ENCODE results near the gene KLF7. TPM values are rescaled to one million over a fixed set of nuclear protein-coding genes. Genes with fewer than 3 reads are reported as not detected.

The KLF7 gene
- polyA plus RNA-seq, 2 of the 4 experiments (the other 2 are of a cell fraction): 17.8 to 29.8 TPM

GRCh38 chr2:207077266-207077665 is 88.5 kb downstream of the KLF7 start:
- Histone ChIP-seq H3K4me2 (no peak overlapping the region), H3K27ac (no peak overlapping the region), H3K4me1 (no peaks in the 10 kb centered on the region), H3K9me3 (no peaks in the 10 kb centered on the region), H3K4me3 (no peak overlapping the region)
- CTCF ChIA-PET: no interaction called here
- ATAC-seq (no peak), DNase-seq (ENCODE audit: low read depth in 1 of 2, low spot score in 1 of 2) (no peak), FAIRE-seq (no peak)
- 97% methylated on average over 2 of the region's 2 CpGs for WGBS (ENCODE audit: missing lambda C conversion rate)
- no peak for TF ChIP-seq HDAC2 (IDR thresholded peaks at IDR 0.05)
- TF ChIP-seq HOXB5 (CRISPR knock-in tag; IDR thresholded peaks at IDR 0.05): no peak
- no peak for TF ChIP-seq JUN (IDR thresholded peaks at IDR 0.05)
- no peak for TF ChIP-seq BCL3 (IDR thresholded peaks at IDR 0.05)
- no peak for TF ChIP-seq HOXA7 (CRISPR knock-in tag; IDR thresholded peaks at IDR 0.05)
- TF ChIP-seq MAZ (IDR thresholded peaks at IDR 0.05; ENCODE audit: borderline replicate concordance, low read depth, low read length): no peak
- TF ChIP-seq FOXS1 (CRISPR knock-in tag; IDR thresholded peaks at IDR 0.05): no peak
- no peak for TF ChIP-seq ZNF302 (CRISPR knock-in tag; IDR thresholded peaks at IDR 0.05)
- no peak for TF ChIP-seq HMGXB4 (CRISPR knock-in tag; IDR thresholded peaks at IDR 0.05; ENCODE audit: borderline replicate concordance)
- TF ChIP-seq PBX3 (IDR thresholded peaks at IDR 0.05): no peak
- TF ChIP-seq SREBF2 (IDR thresholded peaks at IDR 0.05): no peak
- no peak for TF ChIP-seq POLR2AphosphoS2 (conservative IDR thresholded peaks at IDR 0.05; ENCODE audit: low read length)
- TF ChIP-seq RARB (CRISPR knock-in tag; IDR thresholded peaks at IDR 0.05): no peak
- TF ChIP-seq E2F6 (IDR thresholded peaks at IDR 0.05; ENCODE audit: borderline replicate concordance, low read depth): no peak
- TF ChIP-seq NPAS2 (CRISPR knock-in tag; IDR thresholded peaks at IDR 0.05; ENCODE audit: borderline replicate concordance): no peak
- no peak for TF ChIP-seq CBX2 (IDR thresholded peaks at IDR 0.05; ENCODE audit: borderline replicate concordance, low read depth)
- TF ChIP-seq KDM1A (IDR thresholded peaks at IDR 0.05; ENCODE audit: low read depth): no peak
- no peak for TF ChIP-seq EP300 (IDR thresholded peaks at IDR 0.05)
- POLR2A ChIA-PET: no interaction called here

- FAIRE-seq (no peak), ATAC-seq (no peak), DNase-seq (ENCODE audit: low read depth in 1 of 2, low spot score in 1 of 2) (no peak)
- ChIA-PET CTCF (no interaction called here), POLR2A (no interaction called here)
- Histone ChIP-seq H3K4me2 (no peak overlapping the region), H3K9me3 (no peaks in the 10 kb centered on the region), H3K4me1 (no peaks in the 10 kb centered on the region), H3K27ac (no peak overlapping the region), H3K4me3 (no peak overlapping the region)
- TF ChIP-seq FOSB (CRISPR knock-in tag; IDR thresholded peaks at IDR 0.05): no peak
- TF ChIP-seq POLR2AphosphoS2 (conservative IDR thresholded peaks at IDR 0.05; ENCODE audit: low read length): peak; percentile 10; the same call in 1 of the 2 replicates
- no peak for TF ChIP-seq HMGXB4 (CRISPR knock-in tag; IDR thresholded peaks at IDR 0.05; ENCODE audit: borderline replicate concordance)
- TF ChIP-seq SMC3 (IDR thresholded peaks at IDR 0.05): no peak
- TF ChIP-seq NFE2L2 (conservative IDR thresholded peaks at IDR 0.05; ENCODE audit: low read length): no peak
- TF ChIP-seq CHD2 (IDR thresholded peaks at IDR 0.05; ENCODE audit: low read length, partially characterized antibody): no peak
- 94% methylated on average over 6 of the region's 6 CpGs for WGBS (ENCODE audit: missing lambda C conversion rate)
These were observed 90.3 kb downstream of the KLF7 start for GRCh38 chr2:207075456-207075855.

Measured in A549 (cell line).